Loucy (cell line): Measurements from ENCODE around the gene KLHL2.

ENCODE experiments used
- H2AFZ ChIP-seq: fragments of 200-600 bp; sonication (generic); 2 replicates; pipeline ENCODE4 v1.6.0; 2016; ENCODE audit warnings: antibody characterized with exemption, mild to moderate bottlenecking, low read length, moderate library complexity
- H3F3A ChIP-seq: fragments of 200-600 bp; 2 replicates; pipeline ENCODE4 v1.6.0; 2016; ENCODE audit warnings: antibody characterized with exemption, low read depth, mild to moderate bottlenecking
- H3K27me3 ChIP-seq: fragments of 200-600 bp; sonication (generic); 2 replicates; pipeline ENCODE4 v1.6.1; 2014; ENCODE audit warnings: low read length, mild to moderate bottlenecking; ENCODE audit not compliant: insufficient read depth, poor library complexity, severe bottlenecking
- H3K36me3 ChIP-seq: fragments of 200-600 bp; sonication (generic); 2 replicates; pipeline ENCODE4 v1.6.1; 2016; ENCODE audit warnings: low read length; ENCODE audit not compliant: insufficient read depth
- H3K4me1 ChIP-seq: fragments of 200-600 bp; sonication (generic); 2 replicates; pipeline ENCODE4 v1.5.1; 2014; ENCODE audit warnings: low read length, mild to moderate bottlenecking; ENCODE audit not compliant: insufficient read depth, poor library complexity, severe bottlenecking
- H3K4me2 ChIP-seq: fragments of 200-600 bp; sonication (generic); 2 replicates; pipeline ENCODE4 v1.6.0; 2014; ENCODE audit warnings: antibody characterized with exemption, low read length, low read depth, mild to moderate bottlenecking; ENCODE audit not compliant: poor library complexity, severe bottlenecking
- H3K4me3 ChIP-seq: fragments of 200-600 bp; sonication (generic); 2 replicates; pipeline ENCODE4 v1.5.1; 2014; ENCODE audit warnings: low read length, mild to moderate bottlenecking, mixed read lengths; ENCODE audit not compliant: poor library complexity, severe bottlenecking
- H3K79me2 ChIP-seq: fragments of 200-600 bp; sonication (generic); 2 replicates; pipeline ENCODE4 v1.6.1; 2014; ENCODE audit warnings: low read length; ENCODE audit not compliant: insufficient read depth
- H3K9ac ChIP-seq: fragments of 200-600 bp; sonication (generic); 2 replicates; pipeline ENCODE4 v1.6.0; 2014; ENCODE audit warnings: mild to moderate bottlenecking, low read depth, low read length, moderate library complexity; ENCODE audit not compliant: poor library complexity, severe bottlenecking
- H3K9me2 ChIP-seq: fragments of 200-600 bp; sonication (generic); replicated peaks from 2 replicates; pipeline ENCODE4 v1.6.1; 2016; ENCODE audit warnings: low read depth, low read length, mixed read lengths
- H3K9me3 ChIP-seq: fragments of 200-600 bp; sonication (generic); 2 replicates; pipeline ENCODE4 v1.6.1; 2014; ENCODE audit warnings: mild to moderate bottlenecking, antibody characterized with exemption, low read length, low read depth; ENCODE audit not compliant: insufficient read depth
- H4K20me1 ChIP-seq: fragments of 200-600 bp; sonication (generic); 2 replicates; pipeline ENCODE4 v1.6.0; 2014; ENCODE audit warnings: antibody characterized with exemption, low read length, mild to moderate bottlenecking; ENCODE audit not compliant: insufficient read depth, poor library complexity, severe bottlenecking
- EZH2phosphoT487 ChIP-seq: fragments of 200-600 bp; IDR thresholded peaks from 2 replicates; pipeline ENCODE4 v1.6.1; 2018; ENCODE audit warnings: antibody characterized with exemption, mild to moderate bottlenecking, moderate library complexity, borderline replicate concordance
- TF ChIP-seq, protein P1 (sequence below): fragments of 200-600 bp; sonication (generic); conservative IDR thresholded peaks from 2 replicates; pipeline ENCODE4 v1.5.1; 2014; ENCODE audit warnings: mild to moderate bottlenecking, antibody characterized with exemption, low read length

The KLHL2 gene

DNA sequence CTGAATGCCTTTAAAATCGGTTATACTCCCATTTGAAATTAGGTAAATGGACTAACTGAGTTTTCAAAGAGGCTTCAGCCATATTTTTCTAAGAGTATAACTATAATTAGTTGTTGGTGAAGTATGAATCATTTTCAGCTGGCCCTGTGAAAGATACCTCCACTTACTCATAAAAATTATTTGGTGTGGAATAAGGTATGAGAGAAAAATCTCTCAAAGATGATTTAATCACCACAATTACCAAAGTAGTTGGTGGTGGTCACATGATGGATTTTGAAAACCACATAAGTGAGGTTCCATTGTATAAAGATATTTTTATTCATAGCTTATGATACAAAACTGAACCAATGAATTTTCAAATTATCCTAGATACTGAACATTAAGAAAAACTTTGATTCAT, 9.0 kb upstream of the KLHL2 start:
- Histone ChIP-seq H3K27me3 (no peaks in the 10 kb centered on the region), H3F3A (no peaks in the 10 kb centered on the region), H3K36me3 (no peaks in the 10 kb centered on the region), H3K4me3 (no peak overlapping the region), H3K9me2 (no peaks in the 10 kb centered on the region), H3K9ac (no peak overlapping the region), H3K4me1 (no peaks in the 10 kb centered on the region), H3K9me3 (no peaks in the 10 kb centered on the region), H3K4me2 (no peak overlapping the region), H4K20me1 (no peaks in the 10 kb centered on the region), H3K79me2 (no peaks in the 10 kb centered on the region), H2AFZ (no peak overlapping the region)
- no peak for TF ChIP-seq EZH2phosphoT487
- TF ChIP-seq, protein P1, sequence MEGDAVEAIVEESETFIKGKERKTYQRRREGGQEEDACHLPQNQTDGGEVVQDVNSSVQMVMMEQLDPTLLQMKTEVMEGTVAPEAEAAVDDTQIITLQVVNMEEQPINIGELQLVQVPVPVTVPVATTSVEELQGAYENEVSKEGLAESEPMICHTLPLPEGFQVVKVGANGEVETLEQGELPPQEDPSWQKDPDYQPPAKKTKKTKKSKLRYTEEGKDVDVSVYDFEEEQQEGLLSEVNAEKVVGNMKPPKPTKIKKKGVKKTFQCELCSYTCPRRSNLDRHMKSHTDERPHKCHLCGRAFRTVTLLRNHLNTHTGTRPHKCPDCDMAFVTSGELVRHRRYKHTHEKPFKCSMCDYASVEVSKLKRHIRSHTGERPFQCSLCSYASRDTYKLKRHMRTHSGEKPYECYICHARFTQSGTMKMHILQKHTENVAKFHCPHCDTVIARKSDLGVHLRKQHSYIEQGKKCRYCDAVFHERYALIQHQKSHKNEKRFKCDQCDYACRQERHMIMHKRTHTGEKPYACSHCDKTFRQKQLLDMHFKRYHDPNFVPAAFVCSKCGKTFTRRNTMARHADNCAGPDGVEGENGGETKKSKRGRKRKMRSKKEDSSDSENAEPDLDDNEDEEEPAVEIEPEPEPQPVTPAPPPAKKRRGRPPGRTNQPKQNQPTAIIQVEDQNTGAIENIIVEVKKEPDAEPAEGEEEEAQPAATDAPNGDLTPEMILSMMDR = no peak

DNA sequence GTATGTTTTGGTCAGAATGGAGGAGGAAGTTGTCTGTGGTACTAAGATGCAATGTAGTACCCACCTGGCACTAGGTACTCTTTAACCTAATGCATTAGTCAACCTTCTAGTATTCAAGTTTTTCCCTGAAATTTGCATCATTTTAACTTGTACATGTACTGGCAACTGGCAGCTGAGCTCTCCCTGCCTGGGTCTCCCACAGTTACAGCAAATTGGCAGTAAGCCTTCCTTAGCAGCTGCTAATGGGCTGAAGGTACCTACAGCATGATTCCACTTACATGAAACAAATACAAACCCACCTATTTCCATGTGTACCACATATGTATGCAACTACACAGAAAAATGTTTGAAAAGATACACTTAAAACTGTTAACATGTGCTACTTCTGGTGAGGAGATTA, 8.1 kb upstream of the KLHL2 start:
- Histone ChIP-seq H3K36me3 (no peaks in the 10 kb centered on the region), H3K4me1 (no peaks in the 10 kb centered on the region), H3K27me3 (no peaks in the 10 kb centered on the region), H3K9me3 (no peaks in the 10 kb centered on the region), H4K20me1 (no peaks in the 10 kb centered on the region), H3F3A (no peaks in the 10 kb centered on the region), H3K4me2 (no peak overlapping the region), H3K9ac (no peak overlapping the region), H3K9me2 (no peaks in the 10 kb centered on the region), H3K79me2 (no peaks in the 10 kb centered on the region), H3K4me3 (no peak overlapping the region), H2AFZ (no peak overlapping the region)
- no peak for TF ChIP-seq EZH2phosphoT487
- TF ChIP-seq, protein P1 = no peak

DNA sequence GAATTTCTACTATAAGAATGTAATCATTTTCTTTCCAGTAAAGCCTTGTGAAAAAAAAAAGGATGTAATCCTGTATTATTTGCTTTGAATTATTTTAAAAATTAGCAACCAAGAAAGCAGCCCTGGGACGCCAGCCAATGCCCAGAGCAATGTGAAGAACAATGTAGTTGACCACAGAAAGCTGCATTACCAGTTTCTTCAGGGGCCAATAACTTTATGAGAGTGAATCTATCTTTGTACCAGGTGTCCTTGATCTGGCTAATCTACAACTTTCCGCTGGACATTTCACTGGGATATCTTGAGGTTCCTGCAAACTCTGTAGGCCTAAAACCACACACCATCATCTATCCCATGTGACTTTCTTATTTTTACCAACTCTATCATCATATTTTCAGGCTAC, 7.6 kb upstream of the KLHL2 start:
- Histone ChIP-seq H3K4me2 (no peak overlapping the region), H3K9me2 (no peaks in the 10 kb centered on the region), H3K4me1 (no peaks in the 10 kb centered on the region), H2AFZ (no peak overlapping the region), H3F3A (no peaks in the 10 kb centered on the region), H3K9ac (no peak overlapping the region), H3K9me3 (no peaks in the 10 kb centered on the region), H3K27me3 (no peaks in the 10 kb centered on the region), H3K36me3 (no peaks in the 10 kb centered on the region), H4K20me1 (no peaks in the 10 kb centered on the region), H3K79me2 (no peaks in the 10 kb centered on the region), H3K4me3 (no peak overlapping the region)
- TF ChIP-seq, protein P1 = no peak
- no peak for TF ChIP-seq EZH2phosphoT487
